ENCODE results near the gene CYP4V2.

The CYP4V2 gene

DNA sequence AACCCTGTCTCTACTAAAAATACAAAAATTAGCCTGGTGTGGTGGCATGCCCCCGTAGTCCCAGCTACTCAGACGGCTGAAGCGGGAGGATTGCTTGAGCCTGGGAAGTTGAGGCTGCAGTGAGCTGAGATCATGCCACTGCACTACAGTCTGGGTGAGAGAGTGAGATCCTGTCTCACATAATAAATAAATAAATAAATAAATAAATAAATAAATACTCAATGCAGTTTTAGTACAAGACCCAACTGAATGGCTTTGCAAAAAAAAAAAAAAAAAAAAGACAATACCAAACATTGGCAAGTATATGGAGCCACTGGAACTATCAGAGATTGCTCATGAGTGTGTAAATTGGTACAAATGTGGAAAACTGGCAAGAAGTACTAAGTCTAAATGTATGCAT lies 3.3 kb upstream of the CYP4V2 start:
- no peak for DNase-seq (ENCODE audit: low read depth in 2 of 2)

DNA sequence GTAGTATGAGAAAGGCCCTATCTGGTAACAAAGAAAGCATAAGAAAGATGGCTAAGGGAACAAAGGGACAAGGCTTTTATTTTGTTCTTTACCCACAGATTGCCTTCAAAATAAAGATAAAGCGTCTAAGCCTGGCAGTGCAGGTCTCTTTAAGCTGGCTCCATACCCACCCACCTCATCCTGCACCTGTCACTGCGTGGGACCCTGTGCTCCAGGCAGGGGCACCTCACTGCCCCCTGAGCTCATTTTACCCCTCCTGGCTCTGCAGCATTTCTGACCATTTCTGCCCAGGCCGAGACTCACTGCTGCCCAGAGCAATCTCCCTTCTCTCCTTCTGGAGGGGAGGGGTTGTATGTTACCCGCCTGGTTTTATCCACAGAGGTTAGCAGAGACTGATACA lies 1.7 kb upstream of the CYP4V2 start:
- DNase-seq (ENCODE audit: low read depth in 2 of 2) = no peak

DNA sequence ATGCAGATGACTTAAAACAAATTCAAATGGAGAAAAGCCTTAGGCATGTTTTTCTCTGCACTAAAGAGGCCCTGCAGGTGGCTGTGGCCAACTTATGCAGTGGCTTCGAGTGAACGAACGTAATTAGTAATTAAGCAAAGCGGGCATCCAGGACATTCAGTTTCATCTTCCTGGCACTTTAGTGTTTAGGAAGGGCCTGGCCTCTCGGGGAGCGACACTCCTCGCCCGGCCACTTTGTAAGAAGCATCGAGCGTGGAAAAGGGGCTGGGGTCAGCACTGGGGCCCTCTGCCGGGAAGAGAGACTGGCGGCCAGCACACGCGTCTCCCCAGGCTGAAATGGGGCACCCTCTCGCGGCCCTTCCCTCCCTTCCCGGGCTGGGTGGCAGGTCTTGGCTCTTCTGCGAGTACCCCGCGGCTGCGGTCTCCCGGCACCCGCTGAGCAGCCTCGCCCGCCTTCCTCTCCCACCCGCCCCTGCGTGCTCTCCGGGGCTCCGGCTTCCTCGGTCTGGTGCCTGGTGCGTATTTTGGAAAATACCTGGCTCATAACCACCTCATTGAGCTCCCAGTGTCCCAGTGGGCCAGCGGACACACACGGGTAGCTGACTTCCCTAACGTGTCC lies 677 bp upstream of the CYP4V2 start:
- DNase-seq (ENCODE audit: low read depth in 2 of 2) = peak in 1 of 2 donors; percentile 45

DNA sequence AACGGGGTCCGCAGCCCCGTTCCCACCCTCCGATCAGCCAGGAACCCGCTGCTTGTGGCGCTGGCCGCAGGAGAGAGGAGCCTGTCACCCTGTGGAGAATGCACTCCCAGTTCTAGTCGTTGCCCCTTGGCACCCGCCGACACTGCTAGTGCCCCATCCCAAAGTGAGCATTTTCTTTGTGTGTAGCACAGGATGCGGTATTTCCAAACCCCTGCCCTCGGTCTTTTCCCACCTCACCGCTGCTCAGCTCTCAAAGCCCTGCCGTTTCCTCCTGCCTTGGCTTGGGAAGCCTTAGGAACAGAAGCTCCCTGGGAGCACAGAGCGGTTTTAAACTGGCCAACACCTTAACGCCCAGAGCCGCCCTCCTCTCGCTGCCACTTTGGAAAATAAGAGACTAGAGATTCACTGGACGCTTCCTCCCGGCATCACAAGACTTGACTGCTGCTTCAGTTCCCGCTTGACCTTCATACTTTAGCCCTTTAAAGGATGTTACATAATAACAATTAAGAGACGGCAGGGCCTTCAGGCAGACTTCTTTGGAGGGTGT lies 772 bp downstream of the CYP4V2 start:
- DNase-seq (ENCODE audit: low read depth in 2 of 2) = peak in 1 of 2 donors; percentile 3

DNA sequence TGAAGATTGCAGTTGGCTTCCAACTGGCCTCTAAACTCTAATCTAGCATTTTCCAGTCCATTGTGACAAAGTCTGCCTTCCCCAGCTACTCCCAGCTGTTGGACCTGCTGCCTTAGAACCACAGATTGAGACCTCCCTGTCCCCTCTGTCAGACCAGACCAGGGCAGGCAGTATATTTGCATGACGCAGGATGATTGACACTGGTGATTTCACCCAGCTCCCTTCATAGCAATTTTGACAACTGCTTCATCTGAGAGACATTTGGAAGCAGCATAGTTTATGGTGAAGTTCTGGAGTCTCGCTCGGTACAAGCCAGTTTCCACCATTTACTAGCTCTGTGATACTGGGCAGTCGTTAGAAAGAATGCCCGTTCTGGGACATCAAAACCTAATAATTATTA lies 2.5 kb downstream of the CYP4V2 start:
- no peak for DNase-seq (ENCODE audit: low read depth in 2 of 2)

DNA sequence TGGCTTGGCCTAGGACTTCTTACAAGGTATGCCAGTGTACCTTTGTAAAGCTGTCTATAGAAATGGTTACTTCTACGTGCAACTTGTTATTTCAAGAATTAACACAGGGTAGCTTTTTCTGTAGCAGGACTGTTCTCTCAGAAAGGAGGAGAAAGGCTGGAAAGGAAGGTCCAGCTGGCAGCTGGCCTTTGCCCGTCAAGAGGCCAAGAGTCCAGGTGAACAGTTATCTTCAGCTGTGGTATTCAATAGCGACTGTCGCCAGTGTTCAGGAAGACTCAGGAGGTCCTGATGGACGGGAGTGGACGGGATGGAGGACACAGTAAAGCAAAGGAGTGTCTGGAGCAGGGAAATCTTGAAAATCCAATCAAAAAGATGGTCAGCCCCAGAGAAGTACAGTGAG lies 4.7 kb downstream of the CYP4V2 start:
- no peak for DNase-seq (ENCODE audit: low read depth in 2 of 2)

DNA sequence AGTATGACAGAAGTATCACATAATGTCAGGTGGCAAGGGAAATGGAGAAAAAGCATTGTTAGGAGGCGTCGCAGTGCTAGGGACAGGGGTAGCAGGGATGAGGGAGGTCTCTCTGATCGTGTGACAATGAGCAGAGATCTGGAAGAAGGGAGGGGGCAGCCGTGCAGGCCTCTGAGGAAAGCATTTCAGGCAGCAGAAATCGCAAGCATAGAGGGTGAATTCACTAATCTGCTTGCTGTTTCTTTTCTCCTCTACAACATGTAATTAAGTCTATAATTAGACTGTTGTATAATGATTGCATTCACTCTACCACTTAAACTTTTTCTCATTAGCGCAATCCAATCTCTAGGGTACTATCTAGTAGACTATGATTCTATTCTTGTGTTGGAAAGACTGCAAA lies 9.1 kb downstream of the CYP4V2 start:
- no peak for DNase-seq (ENCODE audit: low read depth in 2 of 2)

DNA sequence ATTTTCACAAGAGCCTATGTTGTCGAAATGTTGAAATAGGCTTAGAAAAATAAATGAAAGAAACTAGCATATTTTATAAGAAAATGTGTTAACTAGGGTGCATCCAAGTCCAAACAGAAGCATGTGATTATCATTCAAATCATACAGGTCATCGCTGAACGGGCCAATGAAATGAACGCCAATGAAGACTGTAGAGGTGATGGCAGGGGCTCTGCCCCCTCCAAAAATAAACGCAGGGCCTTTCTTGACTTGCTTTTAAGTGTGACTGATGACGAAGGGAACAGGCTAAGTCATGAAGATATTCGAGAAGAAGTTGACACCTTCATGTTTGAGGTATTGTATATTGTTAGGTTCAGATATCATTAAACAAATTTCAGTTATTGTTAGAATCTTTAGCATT lies 9.6 kb downstream of the CYP4V2 start:
- DNase-seq (ENCODE audit: low read depth in 2 of 2) = no peak

DNA sequence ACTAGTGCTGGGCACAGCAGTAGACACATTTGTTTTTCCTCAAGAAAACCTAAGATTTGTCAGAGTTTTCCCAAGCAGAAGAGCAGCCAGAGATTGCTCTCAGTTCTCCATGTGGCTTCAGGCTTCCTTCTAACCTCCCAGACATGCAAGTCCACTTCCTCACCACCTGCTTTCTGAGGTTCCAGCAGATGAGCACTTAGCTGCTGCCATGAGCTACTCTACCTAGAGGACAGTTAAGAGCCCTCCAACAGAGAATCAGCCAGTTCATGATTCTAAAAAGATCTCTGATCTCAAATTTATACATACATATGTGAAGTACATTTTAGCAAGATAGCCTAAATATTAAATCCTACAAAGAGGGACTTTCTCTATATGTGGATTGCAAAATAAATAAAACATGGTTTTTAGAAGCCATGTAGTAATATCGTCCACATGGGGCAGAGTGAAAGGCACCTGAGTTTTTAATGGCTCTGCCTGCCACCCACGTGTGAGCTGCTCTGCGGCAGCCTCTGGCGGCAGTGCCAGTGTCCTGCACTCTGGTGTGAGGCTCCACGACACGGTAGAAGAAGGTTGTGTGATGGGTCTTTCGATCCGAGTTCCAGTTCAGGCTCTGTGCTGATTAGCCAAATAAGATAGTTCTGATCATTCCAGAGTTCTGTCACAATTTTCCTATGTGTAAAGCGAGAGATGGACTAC lies 10.3 kb downstream of the CYP4V2 start:
- DNase-seq (ENCODE audit: low read depth in 2 of 2) = peak; percentile 35 to 46

DNA sequence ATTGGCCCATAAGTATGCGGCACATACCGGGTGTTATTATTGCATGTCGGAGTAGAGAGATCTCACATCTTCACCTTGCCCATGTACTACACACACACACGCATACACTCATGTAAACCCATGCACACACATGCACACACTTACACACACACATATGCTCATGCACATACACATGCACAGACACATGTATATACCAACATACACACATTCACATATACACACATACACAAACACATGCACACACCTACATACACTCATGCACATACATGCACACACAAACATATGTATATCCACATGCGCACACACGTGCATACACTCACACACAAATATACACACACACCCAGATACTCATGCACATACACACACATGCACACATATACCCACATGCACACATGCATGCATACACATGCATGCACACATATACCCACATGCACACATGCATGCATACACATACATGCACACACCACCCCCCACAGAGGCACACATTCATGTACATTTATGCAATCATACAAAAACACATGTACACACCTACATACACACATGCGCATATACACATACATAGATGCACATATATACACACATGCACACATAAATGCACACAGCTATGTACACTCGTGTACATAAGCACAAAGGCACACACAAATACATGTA lies 11.2 kb downstream of the CYP4V2 start:
- no peak for DNase-seq (ENCODE audit: low read depth in 2 of 2)

DNA sequence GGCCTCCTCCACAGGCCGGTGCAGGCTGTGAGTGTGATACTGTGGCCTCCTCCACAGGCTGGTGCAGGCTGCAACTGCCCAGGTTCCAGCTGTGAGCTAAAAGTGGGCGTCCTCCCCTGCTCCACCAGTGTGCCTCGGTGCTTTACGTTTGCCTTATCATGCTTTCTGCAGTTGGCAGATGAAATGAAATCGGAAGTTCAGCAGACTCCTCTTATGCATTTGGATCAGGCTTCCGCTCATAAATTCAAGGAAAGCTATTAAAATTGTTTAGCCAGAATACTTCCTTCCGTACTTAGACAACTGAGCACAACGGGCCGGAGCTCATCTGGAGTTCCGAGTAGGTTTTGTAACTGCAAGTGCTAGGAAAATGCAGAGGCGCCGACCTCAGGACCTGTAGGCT lies 12.0 kb downstream of the CYP4V2 start:
- no peak for DNase-seq (ENCODE audit: low read depth in 2 of 2)

DNA sequence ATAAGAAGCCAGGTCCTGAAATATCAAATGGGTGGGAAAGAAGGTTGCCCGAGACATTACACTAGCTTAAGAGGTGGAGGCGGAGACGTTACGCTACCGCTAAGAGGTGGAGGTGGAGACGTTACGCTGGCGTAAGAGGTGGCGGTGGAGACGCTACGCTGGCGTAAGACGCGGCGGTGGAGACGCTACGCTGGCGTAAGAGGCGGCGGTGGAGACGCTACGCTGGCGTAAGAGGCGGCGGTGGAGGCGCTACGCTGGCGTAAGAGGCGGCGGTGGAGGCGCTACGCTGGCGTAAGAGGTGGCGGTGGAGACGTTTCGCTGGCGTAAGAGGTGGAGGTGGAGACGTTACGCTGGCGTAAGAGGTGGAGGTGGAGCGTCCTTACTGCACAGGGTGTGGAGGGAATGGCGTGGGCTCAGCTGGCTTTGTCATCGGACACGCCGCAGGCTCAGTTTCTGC lies 12.8 kb downstream of the CYP4V2 start:
- peak in 1 of 2 donors; percentile 52 for DNase-seq (ENCODE audit: low read depth in 2 of 2)

DNA sequence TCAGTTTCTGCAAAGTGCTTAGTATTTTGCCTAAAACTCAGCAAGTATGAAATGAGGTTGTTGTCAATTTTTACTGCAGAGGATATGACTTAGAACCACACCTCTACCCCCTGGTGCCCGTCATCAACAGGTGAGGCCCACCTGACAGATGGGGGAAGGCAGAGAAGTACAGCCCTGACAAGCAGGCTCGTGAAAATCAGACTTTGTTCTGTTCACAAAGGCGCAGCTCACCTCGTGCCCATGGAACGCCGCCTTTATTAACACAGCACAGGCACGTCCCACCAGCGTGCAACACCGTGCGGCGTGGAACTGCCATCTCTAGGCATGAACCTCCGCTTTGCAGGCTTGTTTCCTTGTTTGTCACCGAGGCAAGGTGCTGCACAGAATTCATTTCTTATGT lies 13.3 kb downstream of the CYP4V2 start:
- no peak for DNase-seq (ENCODE audit: low read depth in 2 of 2)

DNA sequence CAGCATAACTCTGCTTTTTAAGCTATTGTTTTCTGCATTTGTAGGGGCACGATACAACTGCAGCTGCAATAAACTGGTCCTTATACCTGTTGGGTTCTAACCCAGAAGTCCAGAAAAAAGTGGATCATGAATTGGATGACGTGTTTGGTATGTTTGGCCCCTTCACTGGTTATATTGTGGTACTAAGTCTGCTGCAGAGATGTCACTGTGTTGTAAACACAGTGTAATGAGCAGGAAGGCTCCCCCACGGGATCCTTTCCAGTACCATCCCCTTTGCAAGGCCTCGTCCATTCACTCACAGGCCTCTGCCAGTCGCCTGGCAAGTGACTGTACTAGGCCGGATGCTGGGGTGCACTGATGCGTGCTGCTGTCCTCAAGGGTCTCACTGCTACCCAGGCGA lies 13.8 kb downstream of the CYP4V2 start:
- no peak for DNase-seq (ENCODE audit: low read depth in 2 of 2)

DNA sequence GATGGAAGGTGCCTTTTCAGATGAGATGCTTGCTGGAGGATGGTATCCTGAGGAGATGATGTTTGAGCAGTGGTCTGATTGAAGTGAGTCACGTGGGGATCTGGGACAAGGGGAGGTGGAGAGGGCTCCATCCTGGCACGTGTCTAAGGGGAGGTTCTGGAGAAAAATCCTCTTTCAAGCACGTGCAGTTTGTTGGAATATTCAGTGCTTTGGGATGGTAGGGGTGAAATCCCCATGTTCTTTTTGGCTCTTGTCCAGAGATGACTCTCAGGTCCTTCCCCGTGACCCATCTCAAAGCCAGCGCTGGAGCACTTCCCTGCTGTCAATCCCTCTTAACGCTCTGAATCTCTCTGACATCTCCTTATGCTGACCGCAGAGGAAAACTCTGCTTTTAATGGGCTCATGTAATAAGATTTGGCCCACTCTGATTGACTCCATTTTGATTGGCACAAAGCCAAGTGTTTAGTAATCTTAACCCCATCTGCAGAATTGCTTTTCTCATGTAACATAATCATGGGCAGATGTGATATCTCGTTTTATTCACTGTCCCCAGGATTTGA lies 25.2 kb downstream of the CYP4V2 start:
- no peak for DNase-seq (ENCODE audit: low read depth in 2 of 2)

DNA sequence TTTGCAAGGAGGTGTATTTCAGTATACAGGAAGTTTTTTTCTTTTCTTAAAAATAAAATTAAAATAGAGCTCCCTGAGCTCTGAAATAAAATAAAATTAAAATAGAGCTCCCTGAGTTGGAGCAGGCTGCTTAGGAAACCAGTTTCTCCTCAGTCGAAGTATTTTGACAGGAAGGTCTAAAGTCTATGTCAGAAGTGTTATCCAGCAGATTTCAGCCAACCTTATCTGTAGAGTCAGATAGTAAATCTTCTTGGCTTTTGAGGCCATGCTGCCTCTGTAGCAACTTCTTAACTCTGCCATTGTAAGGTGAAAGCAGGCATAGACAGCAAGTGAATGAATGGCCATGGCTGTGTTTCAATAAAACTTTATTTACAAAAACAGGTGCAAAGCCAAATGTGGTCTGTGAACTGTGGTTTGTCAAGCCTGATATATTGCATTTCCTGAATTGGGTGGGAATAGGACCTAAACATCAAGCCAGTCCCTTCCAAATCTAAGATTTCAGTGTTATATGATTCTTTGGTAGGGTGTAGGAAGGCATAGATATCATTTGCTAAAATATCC lies 26.4 kb downstream of the CYP4V2 start:
- no peak for DNase-seq (ENCODE audit: low read depth in 2 of 2)

DNA sequence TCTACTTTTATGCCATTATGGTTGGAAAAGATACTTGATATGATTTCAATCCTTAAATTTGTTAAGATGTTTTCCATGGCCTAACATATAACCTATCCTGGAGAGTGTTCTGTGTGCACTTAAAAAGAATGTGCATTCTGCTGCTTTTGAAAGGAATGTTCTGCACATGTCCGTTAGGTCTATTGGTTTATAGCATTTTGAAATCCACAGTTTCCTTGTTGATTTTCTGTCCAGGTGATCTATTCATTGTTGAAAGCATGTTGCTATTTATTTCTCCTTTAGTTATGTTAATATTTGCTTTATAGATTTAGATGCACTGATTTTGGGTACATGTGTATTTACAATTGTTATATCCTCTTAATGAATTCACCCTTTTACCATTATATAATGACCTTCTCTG lies 30.3 kb downstream of the CYP4V2 start:
- no peak for DNase-seq (ENCODE audit: low read depth in 2 of 2)

DNA sequence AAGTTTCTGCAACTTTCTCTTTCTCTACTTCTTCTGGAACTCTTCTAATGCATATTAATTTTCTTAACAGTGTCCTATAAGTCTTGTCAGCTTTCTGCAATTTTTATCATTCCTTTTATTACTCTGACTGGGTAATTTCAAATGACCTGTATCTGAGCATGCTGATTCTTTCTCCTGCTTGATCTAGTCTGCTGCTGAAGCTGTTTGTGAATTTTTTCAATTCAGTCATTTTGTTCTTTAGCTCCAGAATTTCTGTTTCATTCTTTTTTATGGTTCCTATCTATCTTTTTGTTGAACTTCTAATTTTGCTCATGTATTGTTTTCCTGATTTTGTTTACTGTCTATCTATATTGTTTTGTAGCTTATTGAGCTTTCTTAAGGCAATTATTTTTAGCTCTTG lies 34.5 kb downstream of the CYP4V2 start:
- no peak for DNase-seq (ENCODE audit: low read depth in 2 of 2)

DNA sequence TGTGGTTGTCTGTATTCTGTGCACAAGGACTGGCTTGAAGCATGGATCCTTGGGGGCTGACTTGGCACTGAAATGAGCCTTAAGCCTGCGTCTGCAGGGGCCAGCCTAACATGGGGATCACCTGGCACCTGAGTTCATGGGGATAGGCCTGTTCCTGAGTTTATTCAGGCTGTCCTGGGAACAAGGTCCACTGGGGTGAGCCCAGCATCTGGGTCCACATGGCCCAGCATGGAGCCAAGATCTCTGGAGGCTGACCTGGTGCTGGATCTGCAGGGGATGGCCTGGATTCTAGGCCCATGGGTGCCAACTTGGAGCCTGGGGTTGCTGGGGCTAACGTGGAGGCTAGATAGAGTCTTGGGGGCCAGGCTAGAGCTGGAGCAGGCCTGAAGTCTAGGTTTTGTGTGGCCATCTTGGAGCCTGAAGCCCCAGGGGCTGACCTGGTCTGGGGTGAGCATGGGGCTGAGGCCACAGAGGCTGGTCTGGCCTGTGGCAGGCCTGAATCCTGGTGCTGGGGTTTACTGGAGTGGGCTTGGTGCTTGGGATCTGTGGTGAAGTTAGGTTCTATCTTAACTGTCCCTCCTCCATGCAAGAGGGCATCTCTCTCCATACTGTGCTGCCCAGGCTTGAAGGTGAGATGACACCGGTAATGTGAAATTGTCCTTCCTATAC lies 35.3 kb downstream of the CYP4V2 start:
- no peak for DNase-seq (ENCODE audit: low read depth in 2 of 2)

DNA sequence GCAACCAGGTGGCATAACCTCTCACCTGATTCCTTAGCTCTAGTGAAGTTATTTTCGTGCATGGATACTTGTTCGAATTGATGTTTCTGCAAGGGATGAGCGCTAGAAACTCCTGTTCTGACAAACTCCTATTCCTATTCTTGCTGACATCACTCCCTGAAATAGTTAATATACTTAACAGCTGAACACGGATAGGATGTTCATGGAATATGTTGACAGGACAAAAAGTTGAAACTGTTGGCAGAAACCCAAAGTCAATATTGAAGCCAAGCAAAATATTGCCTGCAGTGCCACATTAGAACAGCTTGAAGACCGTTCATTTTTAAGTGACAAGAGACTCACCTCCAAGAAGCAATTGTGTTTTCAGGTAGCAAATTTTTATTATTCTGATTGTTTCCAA lies 35.9 kb downstream of the CYP4V2 start, which contains the start of gene KLKB1:
KLKB1 (plus strand) TSS at position 287 of the 400 bp plus-strand sequence. CDS start 689 bp downstream, outside the sequence.
- DNase-seq (ENCODE audit: low read depth in 2 of 2) = no peak

DNA sequence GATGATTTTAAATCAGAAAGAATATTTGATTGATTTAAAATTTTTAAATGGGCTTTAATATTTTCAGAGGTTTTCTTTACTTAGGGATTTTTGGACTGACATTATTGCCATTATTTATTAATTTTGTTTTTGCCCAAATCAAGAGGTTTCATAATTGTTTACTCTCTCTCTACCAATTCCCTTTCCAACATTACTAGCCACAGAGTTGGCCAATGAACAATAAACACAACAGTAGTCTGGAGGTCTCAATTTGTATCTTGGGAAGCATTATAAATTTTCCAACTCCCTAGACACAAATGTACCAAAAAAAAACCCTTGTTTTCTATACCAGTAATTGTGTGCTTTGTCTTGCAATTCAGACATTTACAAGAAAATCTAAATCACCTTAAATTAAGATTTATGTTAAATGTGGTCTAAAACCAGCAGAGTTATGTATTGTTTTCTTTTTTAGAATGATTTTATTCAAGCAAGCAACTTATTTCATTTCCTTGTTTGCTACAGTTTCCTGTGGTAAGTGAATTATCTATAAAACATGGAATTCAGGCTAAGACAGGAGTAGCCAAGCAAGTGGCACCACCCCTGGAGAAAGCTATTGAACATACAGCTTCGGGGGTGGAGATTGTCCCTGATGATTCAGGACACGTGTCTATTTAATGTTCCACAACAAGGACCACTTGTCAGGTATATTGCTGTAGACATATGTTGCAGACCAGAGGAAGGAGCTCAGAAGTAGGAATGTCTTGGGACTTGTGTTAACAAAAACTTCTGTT lies 36.6 kb downstream of the CYP4V2 start:
- no peak for DNase-seq (ENCODE audit: low read depth in 2 of 2)
